NCI-H82 treated with DMSO at 0.1 percent for 48 hours (cell line): ENCODE measurements around the gene MAD2L1BP.
"Not testable (repeated sequence)": the region's sequence is repeated elsewhere in the genome, so short reads cannot be mapped to it uniquely, and the experiment has no call there.

Experiments
- DNase-seq: peaks from one replicate; lab custom pipeline; 2025; ENCODE audit not compliant: unreplicated experiment; lab: John Stamatoyannopoulos, UW

The MAD2L1BP gene, protein sequence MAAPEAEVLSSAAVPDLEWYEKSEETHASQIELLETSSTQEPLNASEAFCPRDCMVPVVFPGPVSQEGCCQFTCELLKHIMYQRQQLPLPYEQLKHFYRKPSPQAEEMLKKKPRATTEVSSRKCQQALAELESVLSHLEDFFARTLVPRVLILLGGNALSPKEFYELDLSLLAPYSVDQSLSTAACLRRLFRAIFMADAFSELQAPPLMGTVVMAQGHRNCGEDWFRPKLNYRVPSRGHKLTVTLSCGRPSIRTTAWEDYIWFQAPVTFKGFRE

DNA sequence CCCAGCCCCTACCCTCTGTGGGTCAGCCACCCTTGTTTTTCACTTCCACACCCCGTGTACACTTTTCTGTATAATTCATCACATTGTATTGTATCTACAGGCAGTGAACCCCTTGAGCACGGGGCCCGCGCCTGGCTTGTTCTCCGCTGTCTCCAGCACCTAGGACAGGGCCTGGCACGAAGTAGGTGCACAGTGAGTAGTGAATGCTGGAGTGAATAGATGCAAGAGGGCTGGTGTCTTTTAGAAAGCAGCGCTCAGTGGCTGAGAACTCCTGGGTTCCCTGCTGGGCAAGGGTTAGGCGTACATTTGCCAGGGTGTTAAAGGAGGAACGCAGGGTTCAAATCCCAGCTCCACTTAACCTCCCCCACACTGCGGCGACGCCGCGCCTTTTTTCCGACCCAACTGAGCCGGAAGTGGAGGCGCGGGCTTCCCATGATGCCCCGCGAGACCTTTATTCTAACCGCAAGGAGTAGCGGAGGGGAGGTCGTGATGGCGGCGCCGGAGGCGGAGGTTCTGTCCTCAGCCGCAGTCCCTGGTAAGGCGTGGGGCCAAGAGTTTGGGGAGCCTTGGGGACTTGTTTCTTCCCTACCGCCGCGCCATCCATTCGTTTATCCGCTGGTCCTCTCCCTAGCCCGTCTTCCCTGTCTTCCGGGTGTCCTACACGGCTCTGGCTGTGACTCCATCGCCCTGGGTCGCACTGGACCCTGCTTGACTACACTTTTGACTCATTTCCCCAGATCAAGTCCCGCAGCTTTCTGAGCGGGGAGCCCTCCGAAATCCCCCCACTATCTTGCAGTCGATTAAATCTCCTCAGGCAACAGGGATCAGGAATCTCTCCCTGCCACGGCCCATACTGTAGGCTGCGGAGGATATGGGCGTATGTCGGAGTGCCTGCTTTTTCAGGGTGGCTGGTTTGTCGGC is at the start of gene MAD2L1BP:
Gene MAD2L1BP, plus strand, starts transcription at position 454 of the 921 bp plus-strand sequence. Its CDS starts 36 bp downstream, at position 490.
- peak; percentile 74 for DNase-seq

DNA sequence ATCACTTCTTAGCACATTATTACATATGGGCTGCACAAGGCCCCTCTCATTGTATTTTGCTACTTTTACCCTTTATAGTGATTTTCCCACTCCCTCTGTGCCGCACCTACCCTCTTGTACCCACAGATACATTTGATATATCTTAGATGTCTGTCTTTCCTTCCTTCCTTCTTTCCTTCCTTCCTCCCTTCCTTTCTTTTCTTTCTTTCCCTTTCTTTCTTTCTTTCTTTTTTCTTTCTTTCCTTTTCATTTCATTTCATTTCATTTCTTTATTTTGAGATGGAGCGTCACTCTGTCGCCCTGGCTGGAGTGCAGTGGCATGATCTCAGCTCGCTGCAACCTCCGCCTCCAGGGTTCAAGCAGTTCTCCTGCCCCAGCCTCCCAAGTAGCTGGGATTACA is 47.4 kb upstream of the MAD2L1BP start:
- DNase-seq, result no peak

DNA sequence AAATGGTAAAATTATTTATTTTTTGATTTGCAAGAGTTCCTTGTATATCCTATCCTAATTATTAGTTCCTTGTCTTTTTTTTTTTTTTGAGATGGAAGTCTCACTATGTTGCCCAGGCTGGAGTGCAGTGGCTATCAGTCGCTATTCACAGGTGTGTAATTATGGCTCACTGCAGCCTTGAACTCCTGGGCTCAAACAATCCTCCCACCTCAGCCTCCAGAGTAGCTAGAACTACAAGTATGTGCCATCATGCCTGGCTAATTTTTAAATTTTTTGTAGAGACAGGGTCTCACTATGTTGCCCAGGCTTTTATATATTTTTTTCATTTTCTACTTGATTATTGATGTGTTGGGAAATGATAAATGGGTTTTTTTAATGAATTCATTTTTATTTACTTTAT is 46.1 kb upstream of the MAD2L1BP start:
- DNase-seq, result not testable (repeated sequence)

DNA sequence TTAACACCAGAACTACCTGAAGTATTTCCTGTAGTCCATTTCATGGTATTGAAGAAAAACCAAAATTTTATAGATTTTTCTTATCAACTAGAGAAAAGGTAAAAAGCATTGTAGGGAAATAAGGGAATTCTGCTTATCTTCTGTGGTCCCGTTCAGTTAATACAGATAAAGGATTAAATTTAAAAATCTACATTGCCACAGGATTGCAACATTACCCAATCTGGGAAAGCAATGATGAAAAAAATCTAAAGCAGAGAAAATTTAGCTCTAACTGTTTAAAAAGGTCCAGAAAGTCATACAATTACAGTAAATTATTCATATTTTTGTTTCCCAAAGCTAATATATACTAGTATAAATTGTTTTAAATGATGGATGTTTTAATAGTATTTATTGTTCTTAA is 41.7 kb upstream of the MAD2L1BP start:
- DNase-seq, result no peak

DNA sequence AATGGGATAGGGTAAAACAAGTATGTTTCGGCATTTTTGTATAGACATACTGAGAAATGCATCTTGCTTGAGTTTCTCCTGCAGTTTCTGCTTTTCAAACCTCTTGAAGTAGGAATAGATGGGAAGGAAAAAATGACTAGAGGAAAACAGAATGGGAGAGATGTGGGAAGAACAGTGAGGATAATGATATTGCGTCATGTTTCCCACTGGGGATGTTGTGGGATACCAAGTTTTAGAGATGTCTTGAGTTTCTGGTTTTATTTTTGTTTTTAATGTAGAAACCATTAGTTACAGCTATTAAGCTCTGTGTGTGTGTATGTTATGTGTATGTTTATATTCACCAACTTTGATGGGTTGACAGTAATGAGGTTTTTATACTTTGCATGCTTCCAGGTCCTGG is 35.0 kb upstream of the MAD2L1BP start:
- DNase-seq, result no peak

DNA sequence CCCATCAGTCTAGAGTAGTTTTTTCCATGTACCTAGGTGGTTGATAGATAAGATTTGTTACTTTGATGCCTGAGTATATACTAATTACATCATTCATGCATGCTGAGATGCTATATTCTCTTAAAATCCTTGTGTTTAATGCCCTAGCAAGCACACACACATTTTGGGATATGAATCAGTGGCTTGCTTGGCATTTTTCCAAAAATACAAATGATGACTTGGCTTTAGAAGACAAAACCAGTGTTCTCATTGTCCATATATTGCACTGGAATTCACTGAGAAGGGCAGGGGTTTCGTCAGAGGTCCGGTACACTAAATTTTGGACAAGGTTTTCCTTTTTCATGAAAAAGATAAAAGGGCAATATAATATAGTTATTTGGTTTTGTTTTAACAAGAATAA is 31.5 kb upstream of the MAD2L1BP start:
- DNase-seq, result no peak

DNA sequence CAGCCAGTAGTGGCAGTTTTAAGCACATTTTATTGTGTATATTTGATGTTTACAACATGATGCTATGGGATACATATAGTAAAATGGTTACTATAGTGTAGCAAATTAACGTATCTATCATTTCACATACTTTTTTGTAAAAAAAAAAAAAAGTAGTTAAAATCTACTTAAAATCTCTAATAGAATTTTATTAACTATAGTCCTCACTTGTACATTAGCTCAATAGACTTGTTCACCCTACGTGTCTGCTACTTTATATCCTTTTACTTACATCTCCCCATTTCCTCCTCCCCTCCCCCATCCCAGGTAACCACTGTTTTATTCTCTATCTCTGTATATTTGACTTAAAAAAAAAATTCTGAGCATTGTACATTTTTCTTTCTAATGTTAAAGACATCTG is 29.6 kb upstream of the MAD2L1BP start:
- no peak for DNase-seq

DNA sequence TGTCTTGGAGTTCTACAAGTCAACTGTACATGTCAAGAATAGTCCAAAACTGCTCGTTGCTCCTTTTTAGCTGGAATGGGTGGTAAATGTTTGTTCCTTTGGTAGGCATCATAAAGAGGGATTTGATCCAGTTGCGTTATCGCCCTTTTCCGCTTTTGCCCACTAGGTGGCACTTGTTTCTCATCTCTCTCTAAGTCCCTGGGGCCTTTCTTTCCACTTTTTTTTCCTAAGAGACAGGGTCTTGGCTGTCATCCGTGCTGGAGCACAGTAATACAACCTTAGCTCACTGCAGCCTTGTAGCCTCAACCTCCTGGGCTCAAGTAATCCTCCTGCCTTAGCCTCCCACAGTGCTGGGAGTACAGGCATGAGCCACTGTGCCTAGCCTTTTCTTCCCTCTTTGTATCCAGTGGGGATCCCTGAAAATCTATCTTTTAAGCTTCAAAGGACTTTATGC is 27.3 kb upstream of the MAD2L1BP start:
- DNase-seq, result peak; percentile 73

DNA sequence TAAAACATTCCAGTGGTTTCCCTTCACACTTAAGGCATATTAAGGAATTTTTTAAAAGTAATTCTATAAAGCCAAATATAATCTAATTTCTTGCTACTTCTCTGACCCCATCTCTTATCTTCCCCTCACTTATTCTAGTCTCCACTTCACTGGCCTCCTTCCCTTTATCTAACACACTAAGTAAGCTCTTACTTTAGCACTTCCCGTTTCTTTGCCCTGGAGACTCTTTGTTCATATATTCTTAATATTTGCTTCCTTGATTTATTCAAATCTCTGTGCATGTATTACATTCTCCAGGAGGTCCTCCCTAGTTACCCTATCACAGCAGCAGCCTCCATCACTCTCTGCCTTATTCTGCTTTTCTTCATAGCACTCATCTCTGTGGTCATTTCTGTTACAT is 26.8 kb upstream of the MAD2L1BP start:
- no peak for DNase-seq

DNA sequence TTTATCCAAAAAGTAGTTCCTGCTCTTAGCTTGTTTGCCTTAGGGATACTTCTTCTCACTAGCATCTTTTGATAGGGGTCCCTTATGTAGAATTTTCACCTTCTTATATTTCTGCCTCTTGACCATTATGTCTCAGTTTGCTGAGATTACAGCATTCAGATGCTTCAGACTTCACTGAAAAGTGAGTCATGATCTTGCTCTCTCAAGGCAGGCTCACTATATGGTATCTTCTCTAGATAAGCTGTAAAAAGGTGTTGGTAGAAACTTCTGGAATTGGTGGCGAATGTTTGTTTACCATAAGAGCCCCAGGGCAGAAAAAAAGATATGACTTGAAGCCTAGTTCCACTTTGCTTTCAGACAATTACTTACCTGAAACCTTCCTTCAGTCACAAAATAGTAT is 26.2 kb upstream of the MAD2L1BP start:
- DNase-seq, result no peak

DNA sequence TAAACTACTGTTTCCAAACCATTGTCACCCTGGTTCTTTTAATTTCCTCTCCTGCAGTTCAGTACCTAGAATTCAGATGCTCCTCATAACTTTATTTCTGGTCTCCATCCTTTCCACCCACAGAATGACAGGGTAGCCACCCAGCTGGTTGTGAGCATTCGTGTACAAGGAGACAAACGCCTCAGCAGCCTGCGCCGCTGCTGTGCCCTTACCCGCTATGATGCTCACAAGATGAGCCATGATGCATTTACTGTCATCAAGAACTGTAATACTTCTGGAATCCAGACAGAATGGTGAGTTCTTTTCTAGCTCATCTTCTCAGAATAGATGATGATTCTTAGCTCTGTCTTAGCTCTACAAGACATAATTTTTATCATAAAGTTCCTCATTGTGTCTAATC is 25.2 kb upstream of the MAD2L1BP start:
- DNase-seq, result no peak

DNA sequence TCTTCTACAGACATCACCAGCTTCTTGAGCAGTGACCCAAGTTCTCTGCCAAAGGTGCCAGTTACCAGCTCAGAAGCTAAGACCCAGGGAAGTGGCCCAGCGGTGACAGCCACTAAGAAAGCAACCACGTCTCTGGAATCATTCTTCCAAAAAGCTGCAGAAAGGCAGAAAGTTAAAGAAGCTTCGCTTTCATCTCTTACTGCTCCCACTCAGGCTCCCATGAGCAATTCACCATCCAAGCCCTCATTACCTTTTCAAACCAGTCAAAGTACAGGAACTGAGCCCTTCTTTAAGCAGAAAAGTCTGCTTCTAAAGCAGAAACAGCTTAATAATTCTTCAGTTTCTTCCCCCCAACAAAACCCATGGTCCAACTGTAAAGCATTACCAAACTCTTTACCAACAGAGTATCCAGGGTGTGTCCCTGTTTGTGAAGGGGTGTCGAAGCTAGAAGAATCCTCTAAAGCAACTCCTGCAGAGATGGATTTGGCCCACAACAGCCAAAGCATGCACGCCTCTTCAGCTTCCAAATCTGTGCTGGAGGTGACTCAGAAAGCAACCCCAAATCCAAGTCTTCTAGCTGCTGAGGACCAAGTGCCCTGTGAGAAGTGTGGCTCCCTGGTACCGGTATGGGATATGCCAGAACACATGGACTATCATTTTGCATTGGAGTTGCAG is 21.8 kb upstream of the MAD2L1BP start:
- DNase-seq, result no peak

DNA sequence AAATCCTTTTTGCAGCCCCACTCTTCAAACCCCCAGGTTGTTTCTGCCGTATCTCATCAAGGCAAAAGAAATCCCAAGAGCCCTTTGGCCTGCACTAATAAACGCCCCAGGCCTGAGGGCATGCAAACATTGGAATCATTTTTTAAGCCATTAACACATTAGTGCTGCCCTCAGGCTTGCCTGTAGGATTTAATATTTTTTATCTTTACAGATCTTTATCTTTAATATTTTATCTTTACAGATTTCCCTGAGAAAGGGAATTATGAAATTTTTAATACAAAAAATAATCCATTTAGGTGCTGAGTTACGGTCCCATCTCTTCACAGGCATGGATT is 21.3 kb upstream of the MAD2L1BP start:
- no peak for DNase-seq

DNA sequence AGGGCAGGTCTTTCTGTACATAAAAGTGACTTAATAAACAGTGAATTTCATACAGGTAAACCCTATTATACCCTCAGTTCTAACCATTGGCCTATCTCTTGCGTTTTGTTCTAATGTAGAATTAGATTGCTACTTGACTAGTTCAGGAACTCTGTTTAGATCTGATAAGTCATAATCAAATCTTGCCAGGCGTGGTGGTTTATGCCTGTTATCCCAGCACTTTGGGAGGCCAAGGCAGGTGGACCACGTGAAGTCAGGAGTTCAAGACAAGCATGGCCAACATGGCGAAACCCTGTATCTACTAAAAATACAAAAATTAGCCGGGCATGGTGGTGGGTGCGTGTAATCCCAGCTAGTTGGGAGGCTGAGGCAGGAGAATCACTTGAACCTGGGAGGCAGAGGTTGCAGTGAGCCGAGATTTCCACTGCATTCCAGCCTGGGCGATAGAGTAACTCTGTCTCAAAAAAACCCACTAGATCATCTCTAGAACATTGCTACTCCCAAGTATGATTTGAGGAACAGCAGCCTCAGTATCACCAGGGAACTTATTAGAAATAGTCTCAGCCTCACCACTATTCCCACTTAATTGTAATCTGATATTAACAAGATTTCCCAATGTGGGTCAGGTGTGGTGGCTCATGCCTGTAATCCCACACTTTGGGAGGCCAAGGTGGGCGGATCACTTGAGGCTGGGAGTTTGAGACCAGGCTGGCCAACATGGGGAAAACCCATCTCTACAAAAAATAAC is 18.7 kb upstream of the MAD2L1BP start:
- no peak for DNase-seq

DNA sequence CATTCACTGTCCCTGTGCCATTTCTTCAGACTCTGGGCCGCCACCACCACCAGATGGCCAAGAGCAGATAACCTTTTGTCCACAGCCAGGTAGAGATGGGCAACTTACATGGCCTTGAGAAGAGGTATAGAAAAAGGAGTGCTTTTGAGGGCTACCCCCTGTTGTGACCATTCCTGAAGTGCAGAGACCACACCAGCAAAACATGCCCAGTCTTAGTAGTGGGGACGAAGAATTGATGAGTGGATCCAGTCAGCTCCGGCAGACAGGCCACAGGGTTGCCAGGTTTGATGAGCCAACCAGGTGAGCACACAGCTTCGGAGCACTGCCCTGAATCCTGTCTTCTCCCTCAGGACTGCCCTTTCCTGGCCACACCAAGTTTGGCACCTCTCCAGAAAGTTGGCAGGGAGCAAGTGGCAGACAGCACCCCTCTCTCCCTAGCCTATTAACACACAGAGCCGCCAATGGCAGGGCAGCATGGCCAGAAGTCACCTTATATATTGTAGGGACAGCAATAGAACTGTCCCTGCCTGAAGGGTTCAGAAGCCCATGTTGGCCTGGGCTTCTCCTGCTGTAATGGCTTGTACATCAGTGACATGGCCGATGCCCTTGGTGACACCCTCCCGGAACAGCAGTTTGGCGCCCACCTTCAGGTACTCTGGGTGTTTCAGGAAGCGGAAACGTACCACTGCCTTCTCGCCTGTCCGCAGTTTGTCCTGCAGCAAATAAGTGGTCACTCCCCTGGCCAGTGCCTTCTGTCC is 14.4 kb upstream of the MAD2L1BP start:
- no peak for DNase-seq

DNA sequence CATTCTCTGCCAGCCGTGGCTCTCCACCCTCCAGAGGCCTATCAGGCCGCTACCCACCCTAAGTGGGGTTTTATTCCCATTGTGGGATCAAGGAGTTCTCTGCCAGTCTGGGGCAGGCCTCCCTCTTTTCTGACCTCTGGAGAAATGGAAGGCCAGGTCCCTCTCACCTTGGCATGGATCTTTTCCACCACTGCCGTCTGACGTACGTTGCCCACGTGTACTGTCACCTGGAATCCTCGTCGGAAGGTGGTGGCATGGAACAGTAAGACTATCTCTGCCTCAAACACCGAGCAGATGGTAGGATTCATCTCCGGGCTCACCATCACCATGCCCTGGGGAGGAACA is 13.8 kb upstream of the MAD2L1BP start:
- no peak for DNase-seq

DNA sequence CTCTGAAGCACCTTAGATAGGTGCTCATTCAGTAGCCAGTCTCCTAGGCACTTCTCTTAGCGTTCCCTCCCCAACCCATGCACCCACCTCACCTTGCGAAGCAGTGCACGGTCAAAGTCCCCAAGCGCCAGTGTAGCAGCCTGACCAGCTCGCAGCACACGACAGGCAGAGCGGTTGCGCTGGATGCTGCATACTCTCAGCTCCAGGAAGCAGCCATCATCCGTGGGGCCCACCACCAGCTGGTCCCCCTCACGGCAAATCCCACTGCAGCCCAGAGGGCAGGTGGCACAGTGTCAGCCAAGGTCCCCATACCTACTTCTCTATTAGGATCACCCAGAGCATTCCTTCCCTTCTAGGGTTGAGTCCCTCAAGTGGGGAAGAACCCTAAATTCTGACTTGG is 13.1 kb upstream of the MAD2L1BP start:
- no peak for DNase-seq

DNA sequence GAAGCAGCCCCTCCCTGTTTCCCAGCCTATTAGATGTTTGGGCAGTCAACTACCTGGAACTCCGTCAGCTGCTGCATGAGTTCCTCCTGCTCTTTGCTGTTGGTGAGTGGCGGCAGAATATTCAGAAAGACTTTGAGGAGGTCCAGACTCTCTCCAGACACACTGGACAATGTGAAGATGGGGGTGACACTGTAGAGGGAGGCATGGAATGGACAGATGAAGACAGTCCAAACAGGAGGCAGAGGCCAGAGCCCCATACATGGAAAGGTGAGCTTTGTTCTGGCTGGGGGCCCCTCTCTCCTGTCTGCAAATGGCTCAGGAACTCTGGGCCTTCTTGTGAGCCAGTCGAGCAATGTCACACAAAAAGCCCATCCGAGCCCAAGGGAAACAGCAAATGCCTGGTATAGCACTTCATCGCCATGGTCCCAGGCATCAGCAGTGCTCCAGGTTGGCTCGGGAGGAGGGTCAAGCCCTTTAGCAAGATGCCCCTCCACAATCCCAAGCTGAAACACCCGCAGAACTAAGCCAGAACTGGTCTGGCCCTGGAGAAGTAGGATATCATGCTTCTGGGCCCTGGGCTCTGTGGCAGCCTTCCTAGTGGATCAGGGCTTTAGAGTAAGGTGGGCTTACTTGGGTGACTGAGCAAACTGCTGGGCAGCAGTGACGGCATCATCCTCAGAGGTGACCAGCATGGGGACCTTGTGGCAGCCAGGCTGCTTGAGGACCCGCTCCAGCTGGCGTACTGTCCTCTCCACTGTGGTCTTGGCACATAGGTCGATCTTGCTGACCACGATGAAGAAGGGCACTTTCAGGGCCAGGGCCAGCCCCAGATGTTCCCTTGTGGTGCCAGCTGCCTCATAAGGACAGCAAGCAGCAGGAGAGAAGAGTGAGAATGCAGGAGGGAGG is 11.5 kb upstream of the MAD2L1BP start:
- no peak for DNase-seq

DNA sequence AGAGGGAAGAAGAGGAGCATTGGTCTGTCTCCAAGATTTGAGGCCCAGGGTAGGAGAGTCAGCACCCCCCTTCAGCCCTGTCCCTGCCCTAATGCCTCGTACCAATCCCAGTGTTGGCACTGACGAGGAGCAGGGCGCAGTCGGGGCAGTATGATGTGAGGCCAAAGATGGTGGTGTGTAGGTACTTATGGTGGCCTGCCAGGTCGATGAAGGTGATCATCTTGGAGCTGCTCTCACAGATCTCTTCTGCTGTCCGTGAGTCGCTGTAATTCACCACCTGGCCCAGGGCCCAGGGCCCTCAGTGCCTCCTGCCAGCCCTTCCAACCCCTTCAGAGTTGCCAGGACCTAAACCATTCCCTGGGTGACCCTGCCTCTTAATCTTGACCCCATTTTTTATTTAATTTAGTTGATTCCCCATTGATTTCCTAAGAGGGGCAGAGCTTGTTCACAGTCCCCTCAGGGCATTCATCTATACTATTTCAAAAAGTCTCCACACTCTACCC is 10.8 kb upstream of the MAD2L1BP start:
- DNase-seq, result no peak
